Prostate gland (tissue), 2 donors: ENCODE measurements around the gene SCAP. TPM values are rescaled to one million over a fixed set of nuclear protein-coding genes. Genes with fewer than 3 reads are reported as not detected.

Source experiments
- DNase-seq: peaks from one replicate; pipeline ENCODE4 v3.0.0-alpha.2; 2019; ENCODE audit warnings: low spot score
- H3K27ac ChIP-seq, 2 donors: fragments of 200-600 bp; sonication (generic); 2 replicates each; pipeline ENCODE4 v1.5.1; 2017 to 2019
- H3K27me3 ChIP-seq: fragments of 200-600 bp; sonication (generic); replicated peaks from 2 replicates; pipeline ENCODE4 v1.5.1; 2019; ENCODE audit not compliant: insufficient read depth
- H3K36me3 ChIP-seq, 2 donors: fragments of 200-600 bp; sonication (generic); 1 replicate in 1 of 2; 2 replicates in 1 of 2; pipeline versions ENCODE4 v1.5.1 to v1.8.1; 2017 to 2019
- H3K4me1 ChIP-seq: fragments of 200-600 bp; sonication (generic); replicated peaks from 2 replicates; pipeline ENCODE4 v1.5.1; 2019
- H3K4me3 ChIP-seq, 2 donors: fragments of 200-600 bp; sonication (generic); 2 replicates each; pipeline ENCODE4 v1.5.1; 2017 to 2019
- H3K9me3 ChIP-seq: fragments of 200-600 bp; sonication (generic); 2 replicates; pipeline ENCODE4 v1.5.1; 2017
- CTCF ChIP-seq, 4 experiments: fragments of 200-600 bp in 2 of 4; fragments of 450-650 bp in 2 of 4; sonication (generic) in 2 of 4; IDR thresholded peaks; 1 replicate in 3 of 4; 2 replicates in 1 of 4; pipeline ENCODE4 v1.5.1; 2016 to 2019; ENCODE audit warnings: antibody characterized with exemption in 4 of 4, mild to moderate bottlenecking in 2 of 4, moderate library complexity in 2 of 4
- POLR2A ChIP-seq: fragments of 450-650 bp; IDR thresholded peaks from one replicate; pipeline ENCODE4 v1.6.1; 2016; ENCODE audit warnings: antibody characterized with exemption, mild to moderate bottlenecking
- POLR2AphosphoS5 ChIP-seq: sonication (generic); formaldehyde crosslinking; IDR thresholded peaks from one replicate; pipeline ENCODE4 v1.6.1; 2017; ENCODE audit warnings: antibody characterized with exemption
- WGBS: methylation state at CpG from one replicate; pipeline ENCODE4 v1.1.5; 2018; 5-methylcytosine and 5-hydroxymethylcytosine counted together
- intact Hi-C: fragments of 100-400 bp; cut with DNase I; formaldehyde crosslinking; loops from one replicate; pipeline ENCODE4 v1.14.2; 2022
- total RNA-seq, 2 donors: library from RNA; depleted of rRNA; stranded (reverse); fragments of >200 nt; gene quantifications; one replicate each; pipeline ENCODE4 v1.1.0, GENCODE V29; 2016

Gene SCAP
- total RNA-seq, 2 donors from 2014 or later, result 71.5 to 230 TPM

GRCh38 chr3:47517937-47518336 is 42.2 kb upstream of the SCAP start:
- Histone ChIP-seq H3K4me1 (no peaks in the 10 kb centered on the region), H3K4me3 (no peak overlapping the region), H3K9me3 (no peaks in the 10 kb centered on the region), H3K36me3 (no peaks in the 10 kb centered on the region), H3K27me3 (no peaks in the 10 kb centered on the region), H3K27ac (no peak overlapping the region)
- WGBS, result 84% methylated on average over 2 of the region's 2 CpGs
- intact Hi-C loops, result no loop called here
- DNase-seq, result no peak
- no peak for TF ChIP-seq POLR2AphosphoS5
- no peak for TF ChIP-seq CTCF (IDR thresholded peaks at IDR 0.05)
- TF ChIP-seq POLR2A, result no peak

DNA sequence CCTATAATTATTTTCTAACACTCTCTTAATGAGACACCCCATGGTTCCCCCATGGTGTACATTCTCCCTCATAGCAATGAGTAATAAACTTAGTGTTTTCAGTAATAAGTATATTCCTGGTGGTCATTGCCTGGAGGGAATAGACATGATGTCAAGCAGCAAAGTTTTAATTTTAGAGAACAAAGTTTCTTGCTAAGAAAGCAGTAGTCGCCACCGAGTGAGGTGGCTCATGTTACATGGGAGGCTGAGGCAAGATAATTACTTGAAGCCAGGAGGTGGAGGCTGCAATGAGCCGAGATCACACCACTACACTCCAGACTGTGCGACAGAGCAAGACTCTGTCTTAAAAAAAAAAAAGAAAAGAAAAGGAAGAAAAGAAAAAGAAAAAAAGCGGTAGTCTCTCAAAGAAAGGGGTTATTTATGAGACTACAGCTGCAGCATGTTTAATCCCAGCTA is 40.2 kb upstream of the SCAP start:
- no peak for DNase-seq
- WGBS, result 25% methylated on average over 5 of the region's 5 CpGs
- no peak overlapping the region for H3K27ac ChIP-seq
- no peaks in the 10 kb centered on the region for H3K27me3 ChIP-seq
- peaks cover 6% of the 10 kb centered on the region for H3K4me1 ChIP-seq
- H3K4me3 ChIP-seq, result no peak overlapping the region
- no peaks in the 10 kb centered on the region for H3K9me3 ChIP-seq
- H3K36me3 ChIP-seq, result no peaks in the 10 kb centered on the region
- TF ChIP-seq POLR2A (no peak), POLR2AphosphoS5 (no peak), CTCF (IDR thresholded peaks at IDR 0.05) (no peak)
- intact Hi-C loops, result no loop called here

- Histone ChIP-seq H3K36me3 (no peaks in the 10 kb centered on the region), H3K27me3 (no peaks in the 10 kb centered on the region), H3K4me3 (no peak overlapping the region), H3K27ac (no peak overlapping the region), H3K9me3 (no peaks in the 10 kb centered on the region), H3K4me1 (peaks cover 6% of the 10 kb centered on the region)
- intact Hi-C loops, result no loop called here
- TF ChIP-seq POLR2A, result no peak
- TF ChIP-seq CTCF (IDR thresholded peaks at IDR 0.05), result no peak
- TF ChIP-seq POLR2AphosphoS5, result no peak
- DNase-seq, result no peak
- WGBS, result 56% methylated on average over 5 of the region's 5 CpGs
These were observed 39.4 kb upstream of the SCAP start for GRCh38 chr3:47515100-47515499.

- DNase-seq, result peak; percentile 95
- intact Hi-C loops, result no loop called here
- under 1% methylated on average over 55 of the region's 71 CpGs for whole genome bisulfite sequencing
These were observed 37.6 kb upstream of the SCAP start, which contains the start of gene ELP6 for GRCh38 chr3:47513125-47513929. TSS of gene ELP6 (minus strand) at chr3:47513712. CDS start at chr3:47513590, 122 bp downstream.

More at GRCh38 chr3:47513125-47513929, 37.6 kb upstream of the SCAP start, which contains the start of gene ELP6:
- peak in 2 of 4 experiments; percentile 57 to 62 for TF ChIP-seq CTCF (IDR thresholded peaks at IDR 0.05)
- peak; percentile 91 for TF ChIP-seq POLR2AphosphoS5
- peak; percentile 35 for TF ChIP-seq POLR2A
- Histone ChIP-seq H3K4me3 (peak within 1 kb of the TSS; percentile 73 to 74), H3K27me3 (no peaks in the 10 kb centered on the region), H3K9me3 (no peaks in the 10 kb centered on the region), H3K27ac (peak within 1 kb of the TSS; percentile 94 to 96), H3K36me3 (no peaks in the 10 kb centered on the region), H3K4me1 (peaks cover 6% of the 10 kb centered on the region)
